Body of pancreas (tissue), 4 donors: Measurements from ENCODE around the gene TPH2. TPM values are rescaled to one million over a fixed set of nuclear protein-coding genes. Genes with fewer than 3 reads are reported as not detected.

ENCODE experiments used
- ATAC-seq: fragments of 150-250 bp; one replicate; pipeline ENCODE4 v1.9.1; 2016
- DNase-seq, 4 donors: peaks; one replicate each; pipeline ENCODE4 v3.0.0-alpha.2; 2019
- H3K27ac ChIP-seq, 4 donors: fragments of 200-600 bp; sonication (generic); 1 replicate in 3 of 4; 2 replicates in 1 of 4; pipeline versions ENCODE4 v1.5.1 to v1.6.1; 2016 to 2019; ENCODE audit warnings: mild to moderate bottlenecking in 1 of 4, mixed read lengths in 1 of 4, moderate library complexity in 1 of 4
- H3K27me3 ChIP-seq, 2 donors: fragments of 200-600 bp; sonication (generic); one replicate each; pipeline ENCODE4 v1.6.0; 2016; ENCODE audit warnings: mild to moderate bottlenecking in 1 of 2
- H3K36me3 ChIP-seq, 2 donors: fragments of 200-600 bp; sonication (generic); replicated peaks in 1 of 2; 2 replicates each; pipeline ENCODE4 v1.5.1; 2016; ENCODE audit warnings: low read depth in 2 of 2; ENCODE audit not compliant: insufficient read depth in 1 of 2
- H3K4me1 ChIP-seq: fragments of 200-600 bp; sonication (generic); one replicate; pipeline ENCODE4 v1.6.0; 2016
- H3K4me3 ChIP-seq, 2 donors: fragments of 200-600 bp; sonication (generic); 1 replicate in 1 of 2; 2 replicates in 1 of 2; pipeline ENCODE4 v1.5.1; 2016 to 2019
- H3K9me3 ChIP-seq, 3 donors: fragments of 200-600 bp; sonication (generic); 1 replicate in 2 of 3; 2 replicates in 1 of 3; pipeline ENCODE4 v1.5.1; 2016
- CTCF ChIP-seq, 7 experiments: fragments of 450-650 bp in 4 of 7; fragments of 200-600 bp in 3 of 7; sonication (generic) in 3 of 7; IDR thresholded peaks; one replicate each; pipeline ENCODE4 v1.5.1; 2016 to 2019; ENCODE audit warnings: antibody characterized with exemption in 7 of 7
- POLR2A ChIP-seq, 3 donors: fragments of 450-650 bp; IDR thresholded peaks; one replicate each; pipeline ENCODE4 v1.6.1; 2016; ENCODE audit warnings: antibody characterized with exemption in 3 of 3, mild to moderate bottlenecking in 2 of 3
- WGBS, 2 donors: methylation state at CpG; one replicate each; pipeline ENCODE4 v1.1.5; 2017; 5-methylcytosine and 5-hydroxymethylcytosine counted together
- intact Hi-C: fragments of 100-400 bp; cut with DNase I; formaldehyde crosslinking; loops from one replicate; pipeline ENCODE4 v1.15.1; 2023
- total RNA-seq, 2 donors: library from RNA; depleted of rRNA; stranded (reverse); fragments of >200 nt; gene quantifications; one replicate each; pipeline ENCODE4 v1.1.0, GENCODE V29; 2016

Gene TPH2
- total RNA-seq, 2 donors from 2014 or later = 0.26 TPM; not detected in 1

DNA sequence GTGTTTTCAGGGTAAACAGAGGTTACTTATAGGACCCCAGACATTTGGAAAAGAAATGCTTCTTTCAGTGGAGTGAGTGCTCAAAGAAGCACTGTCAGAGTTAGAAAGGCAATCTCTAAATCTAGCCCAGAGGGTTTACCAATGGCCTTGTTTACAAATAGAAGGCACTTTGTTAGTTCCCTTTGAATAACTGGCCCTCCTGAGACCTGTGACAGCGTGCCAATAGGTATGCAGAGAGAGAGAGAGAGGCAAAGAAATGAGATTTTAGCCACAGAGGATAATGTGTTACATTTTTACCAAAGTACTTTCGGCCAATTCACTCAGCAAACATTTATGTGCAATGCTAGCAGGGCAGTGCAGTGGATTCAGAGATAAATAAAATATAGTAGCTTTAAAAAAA, 41.9 kb downstream of the TPH2 start:
- Histone ChIP-seq H3K36me3 (no peaks in the 10 kb centered on the region), H3K9me3 (no peaks in the 10 kb centered on the region), H3K4me3 (no peak overlapping the region), H3K4me1 (no peaks in the 10 kb centered on the region), H3K27ac (no peak overlapping the region), H3K27me3 (no peaks in the 10 kb centered on the region)
- ATAC-seq = no peak
- WGBS, 2 donors = 49 to 56% methylated on average over 2 of the region's 2 CpGs
- intact Hi-C loops = no loop called here
- no peak for DNase-seq
- no peak for TF ChIP-seq POLR2A (IDR thresholded peaks at IDR 0.05)
- no peak for TF ChIP-seq CTCF (IDR thresholded peaks at IDR 0.05)

DNA sequence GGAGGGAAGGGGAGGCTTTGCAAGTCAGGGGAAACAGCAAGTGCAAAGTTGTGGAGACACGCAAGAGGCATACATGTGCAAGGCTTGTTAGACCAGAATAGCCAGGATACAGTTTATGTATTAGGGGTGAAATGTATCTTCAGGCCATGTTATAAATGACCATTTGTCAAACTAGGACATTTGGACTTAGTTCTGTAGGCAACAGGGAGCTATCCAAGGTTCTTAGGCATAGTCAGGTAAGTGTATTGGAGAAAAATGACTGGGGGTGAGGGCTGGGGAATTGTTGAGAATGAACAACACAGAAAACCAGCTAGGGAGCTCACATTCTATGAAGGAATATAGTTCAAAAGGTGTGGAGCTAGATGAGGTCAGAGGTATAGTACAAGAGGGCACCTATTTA, 42.5 kb downstream of the TPH2 start:
- WGBS, 2 donors = 83 to 95% methylated on average over 1 of the region's 1 CpG

GRCh38 chr12:71994715-71995114, 56.1 kb downstream of the TPH2 start:
- no peak overlapping the region for H3K4me3 ChIP-seq
- H3K27me3 ChIP-seq = no peaks in the 10 kb centered on the region
- no peak overlapping the region for H3K27ac ChIP-seq
- H3K36me3 ChIP-seq = no peaks in the 10 kb centered on the region
- ATAC-seq = no peak
- no peaks in the 10 kb centered on the region for H3K9me3 ChIP-seq
- 35 to 37% methylated on average over 2 of the region's 2 CpGs for WGBS, 2 donors
- intact Hi-C loops = no loop called here
- no peaks in the 10 kb centered on the region for H3K4me1 ChIP-seq
- DNase-seq = no peak
- no peak for TF ChIP-seq POLR2A (IDR thresholded peaks at IDR 0.05)
- TF ChIP-seq CTCF (IDR thresholded peaks at IDR 0.05) = no peak

More for the DNA sequence above, 42.5 kb downstream of the TPH2 start:
- TF ChIP-seq CTCF (IDR thresholded peaks at IDR 0.05) (no peak), POLR2A (IDR thresholded peaks at IDR 0.05) (no peak)
- H3K27ac ChIP-seq = no peak overlapping the region
- no peaks in the 10 kb centered on the region for H3K4me1 ChIP-seq
- H3K36me3 ChIP-seq = no peaks in the 10 kb centered on the region
- DNase-seq (no peak), ATAC-seq (no peak)
- no peak overlapping the region for H3K4me3 ChIP-seq
- intact Hi-C loops = no loop called here
- H3K9me3 ChIP-seq = no peaks in the 10 kb centered on the region
- no peaks in the 10 kb centered on the region for H3K27me3 ChIP-seq

DNA sequence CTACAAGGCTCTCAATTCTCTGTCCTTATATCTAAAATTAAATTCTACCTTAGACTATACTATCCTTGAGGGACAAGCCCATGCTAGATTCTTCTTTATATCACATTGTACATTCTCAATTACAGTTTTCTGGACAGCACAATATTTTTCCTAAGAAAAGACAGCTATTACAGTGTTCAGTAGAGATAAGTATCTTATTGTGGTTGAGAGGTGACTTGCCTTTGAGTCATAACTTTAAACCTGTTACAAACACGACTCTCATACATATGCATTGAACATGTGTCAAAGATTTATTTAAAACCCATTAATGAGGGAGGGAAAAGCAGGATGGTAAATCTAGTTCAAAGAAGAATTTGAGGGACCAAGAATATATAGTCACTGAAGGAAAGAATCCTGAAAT, 61.1 kb downstream of the TPH2 start:
- H3K27me3 ChIP-seq = no peaks in the 10 kb centered on the region
- no peaks in the 10 kb centered on the region for H3K36me3 ChIP-seq
- DNase-seq = no peak
- H3K9me3 ChIP-seq = no peaks in the 10 kb centered on the region
- WGBS, 2 donors = 55 to 62% methylated on average over 1 of the region's 1 CpG
- H3K4me3 ChIP-seq = no peak overlapping the region
- no peak overlapping the region for H3K27ac ChIP-seq
- no peak for ATAC-seq
- no peaks in the 10 kb centered on the region for H3K4me1 ChIP-seq
- intact Hi-C loops = no loop called here
- no peak for TF ChIP-seq CTCF (IDR thresholded peaks at IDR 0.05)
- no peak for TF ChIP-seq POLR2A (IDR thresholded peaks at IDR 0.05)

GRCh38 chr12:72000969-72001648, 62.5 kb downstream of the TPH2 start:
- Histone ChIP-seq H3K27ac (no peak overlapping the region), H3K4me1 (no peaks in the 10 kb centered on the region), H3K9me3 (no peaks in the 10 kb centered on the region), H3K4me3 (no peak overlapping the region), H3K27me3 (no peaks in the 10 kb centered on the region), H3K36me3 (no peaks in the 10 kb centered on the region)
- no peak for TF ChIP-seq CTCF (IDR thresholded peaks at IDR 0.05)
- TF ChIP-seq POLR2A (IDR thresholded peaks at IDR 0.05) = no peak
- DNase-seq = no peak
- WGBS, 2 donors = 76 to 77% methylated on average over 9 of the region's 9 CpGs
- intact Hi-C loops = no loop called here
- ATAC-seq = no peak
